Left lobe of liver (tissue), 2 donors: ENCODE measurements around the gene DLX6. TPM values are rescaled to one million over a fixed set of nuclear protein-coding genes. Genes with fewer than 3 reads are reported as not detected.
A peak's percentile ranks its signal among the peaks of the same experiment; 100 is the strongest.

Source experiments
- ATAC-seq: fragments of 200-7000 bp; cut with Tn5 transposase; one replicate; pipeline ENCODE4 v1.9.1; 2020; ENCODE audit warnings: mild to moderate bottlenecking, moderate library complexity
- DNase-seq: peaks from one replicate; pipeline ENCODE4 v3.0.0-alpha.2; 2020; ENCODE audit warnings: low spot score
- total RNA-seq: library from RNA; stranded (reverse); gene quantifications from one replicate; pipeline ENCODE4 v1.2.1, GENCODE V29; 2021
- donor health status: DM: no; HTN: no; CAD: no; lungs with moderate emphysema.
- donor health status: DM: no; HTN: yes; CAD: no.

The DLX6 gene
- total RNA-seq, 1 donor from 2014 or later: not detected

DNA sequence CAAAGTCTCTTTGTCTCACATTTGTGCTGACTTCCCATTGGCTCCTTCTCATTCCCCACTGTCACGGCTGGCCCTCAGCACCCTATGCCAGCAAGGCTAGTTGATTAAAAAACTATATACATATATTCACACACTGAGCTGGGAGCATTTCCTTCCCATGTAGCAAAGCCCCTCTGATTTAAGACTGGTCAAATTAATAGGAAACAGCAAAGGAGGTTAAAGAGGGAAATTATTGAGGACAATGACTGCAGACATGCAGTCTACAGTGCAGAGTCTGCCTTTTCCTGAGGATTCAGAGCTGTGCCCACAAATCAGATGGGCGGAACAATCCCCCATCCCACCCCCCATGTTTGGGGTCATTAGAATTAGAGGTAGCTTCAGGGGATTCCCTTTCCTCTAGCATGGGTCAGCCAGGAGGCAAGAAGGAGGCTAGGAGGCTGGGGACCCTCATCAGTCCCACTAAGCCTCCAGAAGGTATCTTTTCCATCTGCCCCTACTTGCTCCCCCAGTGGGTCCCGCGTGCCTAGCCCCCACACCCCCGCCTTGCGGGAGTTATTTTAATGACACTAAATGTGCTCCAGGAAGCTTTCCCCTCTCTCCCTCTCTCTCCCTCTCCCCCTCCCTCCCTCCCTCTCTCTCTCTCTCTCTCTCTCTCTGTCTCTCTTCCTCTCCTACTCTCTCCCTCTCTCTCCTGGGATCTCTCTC lies 9.8 kb upstream of the DLX6 start:
- no peak for ATAC-seq
- no peak for DNase-seq

DNA sequence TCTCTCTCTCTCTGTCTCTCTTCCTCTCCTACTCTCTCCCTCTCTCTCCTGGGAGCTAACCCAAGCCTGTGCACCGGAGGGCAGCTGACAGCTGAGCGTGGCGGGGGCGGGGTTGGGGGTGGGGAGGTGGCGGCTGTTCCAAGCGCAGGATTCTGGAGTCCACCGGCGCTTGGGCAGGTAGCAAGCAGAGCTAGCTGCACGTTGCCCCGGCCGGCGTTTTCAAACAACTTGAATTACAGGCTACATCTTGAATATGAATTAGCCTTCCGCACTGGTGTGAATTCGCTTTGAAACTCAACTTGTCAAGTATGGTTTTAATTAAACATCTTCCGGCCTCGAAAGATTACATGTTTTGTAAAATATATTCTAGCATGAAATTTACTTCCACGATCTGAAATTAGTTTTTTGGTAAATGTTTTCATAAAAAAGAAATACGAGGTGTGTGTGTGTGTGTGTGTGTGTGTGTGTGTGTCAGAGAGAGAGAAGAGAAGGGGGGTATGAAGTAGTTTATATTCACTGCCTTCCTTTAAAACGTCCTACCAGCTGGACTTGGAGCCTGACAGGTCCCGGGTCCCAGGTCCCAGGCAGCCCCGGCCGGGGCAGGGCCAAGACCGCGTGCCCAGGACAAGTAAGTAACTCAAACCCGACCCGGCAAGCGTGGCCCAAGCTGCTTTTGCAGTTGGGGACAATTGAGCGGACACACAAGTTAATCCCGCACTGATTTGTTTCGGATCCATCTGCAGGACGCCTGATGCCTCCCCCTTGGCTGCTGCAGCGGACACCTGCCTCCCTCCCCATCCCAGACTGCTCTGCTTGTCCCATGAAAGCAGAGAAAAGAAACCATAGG lies 9.0 kb upstream of the DLX6 start:
- no peak for DNase-seq
- ATAC-seq: no peak

DNA sequence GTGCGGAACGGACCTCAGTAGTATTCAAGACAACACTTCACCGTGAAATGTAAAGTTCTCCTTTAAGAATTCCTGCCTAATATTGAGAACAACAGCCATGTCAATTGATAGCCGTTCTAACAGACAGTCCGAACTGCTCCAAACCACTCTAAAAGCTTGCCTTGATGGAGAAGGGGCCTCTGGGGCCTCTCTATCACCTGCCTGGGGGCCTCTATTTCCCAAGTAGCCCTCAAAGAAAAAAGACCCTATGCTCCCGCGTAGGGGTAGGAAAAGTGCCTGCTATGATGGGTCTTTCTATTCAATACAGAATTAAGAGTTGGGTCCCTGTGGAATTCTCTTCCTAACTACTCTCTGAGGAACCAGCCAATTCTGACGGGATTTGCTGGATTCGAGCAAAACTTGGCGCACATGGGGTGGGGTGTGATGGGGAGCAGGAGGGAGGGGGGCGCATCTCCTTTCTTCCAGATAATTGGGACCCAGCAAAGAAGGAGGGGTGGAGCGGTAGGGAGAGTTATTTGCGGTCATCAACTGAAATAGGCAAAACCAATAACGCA lies 8.3 kb upstream of the DLX6 start:
- no peak for ATAC-seq
- DNase-seq: no peak

DNA sequence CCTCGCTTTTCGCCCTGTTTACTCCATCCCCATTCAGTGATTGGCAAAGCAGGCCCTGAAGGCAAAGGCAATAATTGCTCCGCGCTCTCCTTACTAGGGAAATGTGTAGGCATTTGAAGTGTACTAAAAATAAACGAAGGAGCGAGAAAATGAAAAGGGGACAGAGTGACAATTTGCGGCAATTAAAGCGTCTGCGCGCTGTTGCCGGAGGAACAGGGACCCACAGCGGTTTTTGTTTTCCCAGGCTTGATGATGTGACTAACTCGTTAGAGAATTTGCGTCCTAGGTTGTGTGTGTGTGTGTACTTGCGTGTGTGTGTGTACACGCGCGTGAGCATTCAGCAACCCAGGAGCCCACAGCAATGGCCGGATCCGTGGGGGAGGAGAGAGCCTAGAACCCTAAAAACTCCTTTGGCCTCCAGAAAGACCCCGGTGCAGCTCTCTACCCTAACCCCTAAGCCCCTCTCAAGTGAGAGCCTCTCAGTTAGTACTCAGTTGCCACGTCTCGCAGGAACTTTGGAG lies 7.8 kb upstream of the DLX6 start:
- no peak for DNase-seq
- no peak for ATAC-seq

DNA sequence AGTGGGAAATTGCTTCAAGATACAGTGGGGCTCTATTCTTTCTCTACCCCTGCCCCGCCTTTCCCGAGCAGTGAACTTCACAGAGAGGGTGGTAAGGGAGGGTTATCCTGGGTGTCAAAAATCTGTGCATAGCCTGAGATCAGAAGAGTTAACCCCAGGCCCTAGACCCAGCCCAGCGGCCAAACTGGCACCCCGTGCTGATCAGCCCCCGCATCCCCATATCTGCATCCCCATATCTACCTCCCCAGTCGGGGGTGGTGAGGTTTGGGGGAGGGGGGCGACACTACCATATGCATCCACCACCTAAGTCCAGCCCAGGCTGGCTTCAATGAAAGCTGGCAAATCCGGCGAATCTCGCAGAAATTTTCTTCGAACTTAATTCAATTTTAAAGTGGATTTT lies 7.0 kb upstream of the DLX6 start:
- DNase-seq: no peak
- no peak for ATAC-seq

DNA sequence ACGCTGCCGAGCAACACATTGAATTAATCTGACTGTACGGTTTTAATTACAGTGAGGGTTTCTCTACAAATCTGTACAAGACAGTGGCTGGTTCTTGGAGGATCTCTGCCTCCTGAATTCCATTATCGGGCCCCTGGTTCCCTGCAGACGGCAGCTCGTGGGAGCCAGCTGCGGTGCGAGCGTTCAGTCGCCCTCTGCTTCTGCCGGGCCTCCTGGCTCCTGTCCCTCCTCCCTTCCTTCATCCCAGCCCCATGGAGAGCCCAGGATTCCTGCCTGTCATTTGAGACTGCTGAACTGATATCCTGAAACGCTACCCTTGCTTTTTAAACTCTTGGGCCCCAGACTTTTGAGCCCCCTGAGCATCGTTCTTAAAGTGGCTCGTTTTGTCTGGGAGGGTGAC lies 6.6 kb upstream of the DLX6 start:
- DNase-seq: no peak
- ATAC-seq: no peak

DNA sequence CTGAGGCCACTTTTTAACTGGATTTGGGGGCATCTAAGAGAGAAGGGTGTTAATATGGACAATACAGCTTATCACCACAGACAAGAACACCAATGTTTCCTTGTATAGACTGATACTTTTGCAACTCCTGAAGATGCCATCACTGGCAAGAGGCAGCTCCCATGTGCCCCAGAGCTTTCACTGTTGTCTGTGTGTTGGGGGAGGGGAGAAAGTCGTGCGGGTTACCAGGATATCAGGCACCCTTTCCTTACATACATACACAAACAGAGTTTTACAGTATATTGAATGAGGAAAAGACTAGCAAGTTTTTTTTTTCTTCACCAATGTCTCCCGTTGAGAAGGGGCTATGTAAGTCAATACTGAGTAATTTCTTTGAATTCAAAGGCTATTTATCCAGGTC lies 4.1 kb upstream of the DLX6 start:
- ATAC-seq (no peak), DNase-seq (no peak)

DNA sequence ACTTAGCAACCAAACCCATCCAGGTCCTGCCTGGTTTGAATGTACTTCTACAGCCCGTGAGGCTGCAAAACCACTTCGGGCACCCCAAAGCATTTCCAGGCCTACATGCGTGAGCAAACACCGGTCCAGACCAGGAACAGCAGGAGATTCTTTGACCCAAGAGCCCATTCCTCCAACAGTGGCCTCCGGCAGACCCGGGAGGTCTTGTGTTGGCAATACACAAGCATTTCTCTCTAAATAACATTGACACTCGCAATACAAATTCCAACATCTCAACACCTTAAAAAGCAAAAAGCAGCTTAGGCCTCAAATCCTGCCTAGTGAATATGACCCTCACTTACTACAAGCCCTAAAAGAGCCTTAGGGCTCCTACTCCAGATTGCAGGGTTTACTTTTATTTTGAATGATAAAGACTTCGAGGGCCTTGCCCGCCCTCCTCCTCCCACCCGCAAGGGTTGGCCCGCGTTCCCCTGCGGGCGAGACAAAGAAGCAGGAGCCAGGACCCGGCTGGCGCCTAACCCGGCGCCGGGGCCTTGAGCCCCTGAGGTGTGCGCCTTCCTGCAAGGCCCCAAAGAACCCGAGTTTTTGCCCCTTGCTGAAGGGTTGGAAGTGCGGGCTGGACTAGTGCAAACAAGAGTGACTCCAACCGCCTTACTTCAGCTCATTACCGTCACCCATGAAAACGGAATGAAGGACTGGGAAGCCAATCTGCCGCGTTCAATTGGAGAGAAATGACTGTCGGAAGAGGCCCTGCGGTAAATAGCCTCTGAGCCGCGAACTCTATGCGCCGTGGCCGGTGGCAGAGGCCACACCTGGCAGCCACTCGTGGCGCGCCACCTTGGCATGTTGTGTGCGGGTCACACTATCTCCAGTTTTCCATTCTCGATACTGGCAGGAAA lies 3.4 kb upstream of the DLX6 start:
- no peak for DNase-seq

DNA sequence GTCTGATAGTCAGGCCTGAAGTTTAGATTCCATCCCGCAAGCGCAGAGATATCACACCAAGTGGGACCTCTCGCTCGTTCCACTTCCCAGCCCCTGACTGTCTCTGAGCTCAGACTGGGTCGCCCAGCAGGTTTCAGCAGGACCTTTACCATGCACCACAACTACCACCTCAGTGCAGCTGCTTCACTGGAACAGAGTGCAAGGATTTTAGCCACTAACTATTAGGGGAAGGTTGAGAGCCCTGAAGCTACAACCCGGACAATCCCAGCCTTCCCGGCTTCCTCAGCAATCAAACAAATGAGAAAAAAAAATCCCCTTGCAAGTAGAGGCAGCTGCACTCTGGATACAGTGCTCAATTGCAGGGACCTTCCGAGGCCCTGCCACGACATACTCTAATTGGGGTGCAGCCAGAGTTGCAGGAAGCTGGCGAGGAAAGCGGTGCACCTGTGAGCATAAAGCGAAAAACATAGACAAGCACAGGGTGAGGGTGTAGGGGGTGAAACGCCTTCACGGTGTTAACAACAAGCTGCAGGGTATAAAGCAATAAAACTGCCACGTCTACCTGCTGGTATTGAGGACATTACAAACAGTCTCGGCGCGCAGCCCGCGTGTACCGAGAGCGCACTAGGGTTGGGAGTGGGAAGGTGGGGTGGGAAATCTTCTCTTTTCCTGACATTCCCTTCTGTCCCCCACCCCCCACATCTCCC lies 2.6 kb upstream of the DLX6 start:
- DNase-seq: no peak
- no peak for ATAC-seq

More for the DNA sequence above, 3.4 kb upstream of the DLX6 start:
- ATAC-seq: no peak

DNA sequence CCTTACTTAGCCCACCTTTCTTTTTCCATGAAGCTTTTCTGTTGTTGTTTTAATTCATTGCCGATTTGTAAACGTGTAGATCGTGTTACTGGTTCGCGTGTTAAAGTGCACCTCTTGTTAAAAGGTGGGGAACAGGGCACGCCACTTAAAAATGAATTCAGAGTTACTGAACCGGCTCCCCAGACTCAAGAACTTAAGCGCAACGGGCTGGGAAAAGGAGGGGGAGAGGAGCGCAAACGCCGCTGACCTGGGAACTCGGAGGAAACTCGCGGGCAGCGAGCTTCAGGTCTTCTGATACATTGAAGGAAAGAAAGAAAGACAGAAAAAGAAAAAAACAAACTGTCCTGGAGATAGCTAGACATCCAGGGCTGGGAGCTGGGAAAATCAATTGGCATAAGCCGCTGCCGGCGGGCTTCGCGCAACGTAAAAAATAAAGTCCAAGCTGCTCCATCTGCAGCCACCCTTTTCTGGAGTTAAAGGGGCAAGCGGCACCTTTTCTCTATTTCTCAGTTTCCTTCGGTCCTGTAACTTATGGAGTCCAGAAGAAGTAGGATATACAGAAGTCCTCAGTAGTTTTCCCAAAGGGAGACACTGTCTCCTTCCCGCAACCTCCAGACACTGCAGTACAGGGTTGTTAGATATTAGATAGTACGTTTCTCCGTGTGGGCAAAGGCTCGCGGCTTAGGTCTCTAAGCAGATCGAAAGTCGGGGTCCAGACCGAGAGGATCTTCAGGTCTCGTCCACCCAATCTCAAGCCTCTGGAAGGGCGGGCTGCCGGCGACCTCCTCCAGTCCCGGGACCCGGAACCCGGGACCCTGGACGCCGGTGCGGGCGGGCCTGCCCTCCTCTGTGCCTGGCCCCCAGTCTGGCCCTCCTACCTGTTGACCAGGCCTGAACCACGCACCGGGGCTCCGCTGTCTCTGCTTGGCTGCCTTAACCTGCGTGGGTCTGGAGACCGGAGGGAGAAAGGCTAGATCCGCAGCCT lies 1.8 kb upstream of the DLX6 start:
- ATAC-seq: no peak
- no peak for DNase-seq

DNA sequence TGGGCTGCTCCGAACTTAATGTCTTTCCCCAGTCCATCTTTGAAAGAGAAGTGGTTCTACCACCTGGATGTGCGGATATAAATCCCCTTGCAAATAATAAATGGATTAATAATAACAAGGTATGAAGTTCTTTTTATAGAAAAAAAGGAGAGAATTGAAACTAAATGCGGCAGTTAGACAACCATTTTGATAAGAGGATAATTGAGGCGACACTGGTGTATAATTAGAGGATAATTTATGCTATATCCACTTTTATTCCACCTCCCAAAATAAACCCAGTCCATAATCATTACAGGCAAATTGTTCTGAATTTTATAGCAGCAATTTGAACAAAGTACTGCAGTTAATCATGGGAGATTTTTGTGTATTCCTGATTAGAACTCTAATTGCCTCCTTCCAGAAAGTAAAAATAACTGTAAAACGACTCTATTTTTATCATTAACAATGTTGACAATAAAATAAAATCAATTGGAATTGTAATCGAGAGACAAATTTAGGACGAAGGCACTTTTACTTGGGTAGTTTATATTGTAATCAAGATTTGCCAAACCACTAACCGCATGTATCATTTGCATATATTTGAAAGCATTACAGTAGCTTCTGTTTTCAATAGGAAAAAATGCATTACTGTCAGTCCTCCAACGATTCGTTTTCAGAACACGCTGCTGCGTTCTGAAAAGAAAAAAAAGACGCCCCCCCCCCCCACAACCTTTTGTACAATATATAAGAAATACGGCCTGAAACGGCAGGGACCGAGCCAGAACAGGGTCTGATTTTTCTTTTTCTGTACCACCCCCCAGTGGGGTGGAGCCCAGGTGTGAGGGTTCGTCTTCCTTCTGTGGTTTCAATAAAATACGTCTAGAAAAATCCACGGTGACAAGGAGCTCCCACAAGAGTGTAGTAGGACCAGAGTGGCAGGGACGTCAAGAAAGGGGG lies 838 bp upstream of the DLX6 start:
- ATAC-seq (no peak), DNase-seq (no peak)

DNA sequence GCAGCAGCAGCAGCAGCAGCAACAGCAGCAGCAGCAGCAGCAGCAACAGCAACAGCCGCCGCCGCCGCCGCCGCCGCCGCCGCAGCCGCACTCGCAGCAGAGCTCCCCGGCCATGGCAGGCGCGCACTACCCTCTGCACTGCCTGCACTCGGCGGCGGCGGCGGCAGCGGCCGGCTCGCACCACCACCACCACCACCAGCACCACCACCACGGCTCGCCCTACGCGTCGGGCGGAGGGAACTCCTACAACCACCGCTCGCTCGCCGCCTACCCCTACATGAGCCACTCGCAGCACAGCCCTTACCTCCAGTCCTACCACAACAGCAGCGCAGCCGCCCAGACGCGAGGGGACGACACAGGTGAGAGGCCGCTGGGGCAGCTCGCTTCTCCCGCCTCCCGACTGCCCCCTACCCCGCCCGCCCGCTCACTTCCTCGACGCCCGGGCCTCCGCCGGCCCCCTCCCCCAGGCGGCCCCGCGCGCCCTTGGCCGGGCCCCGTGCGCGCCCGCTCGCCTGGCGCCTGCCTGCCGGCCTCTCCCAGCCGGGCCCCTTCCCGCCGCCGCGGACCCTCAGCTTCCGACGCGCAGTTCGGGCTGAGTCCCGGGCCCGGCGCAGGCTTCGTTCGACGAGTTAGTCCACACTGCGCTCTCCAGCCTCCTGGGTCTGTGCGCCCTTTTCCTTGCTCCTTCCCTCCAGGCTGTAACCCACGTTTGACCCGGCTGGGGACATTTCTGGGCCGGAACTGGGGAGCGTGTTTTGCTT lies 882 bp downstream of the DLX6 start:
- DNase-seq (no peak), ATAC-seq (peak; percentile 91)

DNA sequence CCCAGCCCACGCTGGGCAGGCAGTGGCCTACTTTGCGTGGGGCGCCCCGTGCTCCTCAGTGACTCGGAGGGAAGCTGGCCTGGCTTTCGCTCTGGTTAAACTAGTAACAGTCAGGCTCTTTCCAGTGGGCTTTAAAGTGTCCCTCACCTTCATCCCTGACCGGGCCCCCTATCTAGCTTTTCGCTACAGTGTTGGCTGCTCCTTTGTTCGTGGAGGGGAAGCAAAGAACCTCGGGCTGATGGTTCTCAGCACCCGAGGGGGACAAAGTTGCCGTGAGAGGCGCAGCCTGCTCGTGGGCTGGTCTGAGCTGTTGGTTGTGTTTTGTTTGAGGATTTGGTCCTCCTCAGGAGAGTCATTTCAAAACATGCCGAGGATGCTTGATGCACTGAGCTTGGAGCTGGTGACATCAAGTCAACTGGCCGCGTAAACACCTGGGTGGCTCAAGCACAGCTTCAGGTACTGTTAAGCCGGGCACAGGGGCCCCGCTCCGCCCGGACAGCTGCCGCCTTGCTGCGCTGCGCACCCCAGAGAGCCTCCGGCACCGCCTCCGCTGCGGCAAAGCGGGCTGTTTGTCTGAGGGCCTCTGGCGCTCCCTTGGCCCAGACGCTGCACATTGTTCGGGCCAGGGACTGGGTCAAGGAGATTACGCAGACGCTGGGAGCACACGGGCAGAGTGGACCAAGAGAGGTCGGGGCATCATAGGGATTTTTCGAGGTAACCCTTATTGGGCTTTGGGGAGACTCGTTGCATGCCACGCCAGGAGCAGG lies 1.6 kb downstream of the DLX6 start:
- ATAC-seq: no peak
- DNase-seq: no peak

DNA sequence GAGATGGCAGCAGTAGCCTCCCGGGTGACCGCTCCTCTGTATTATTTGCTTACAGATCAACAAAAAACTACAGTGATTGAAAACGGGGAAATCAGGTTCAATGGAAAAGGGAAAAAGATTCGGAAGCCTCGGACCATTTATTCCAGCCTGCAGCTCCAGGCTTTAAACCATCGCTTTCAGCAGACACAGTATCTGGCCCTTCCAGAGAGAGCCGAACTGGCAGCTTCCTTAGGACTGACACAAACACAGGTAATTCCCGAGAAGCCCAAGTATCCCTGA lies 2.2 kb downstream of the DLX6 start:
- DNase-seq (no peak), ATAC-seq (no peak)

DNA sequence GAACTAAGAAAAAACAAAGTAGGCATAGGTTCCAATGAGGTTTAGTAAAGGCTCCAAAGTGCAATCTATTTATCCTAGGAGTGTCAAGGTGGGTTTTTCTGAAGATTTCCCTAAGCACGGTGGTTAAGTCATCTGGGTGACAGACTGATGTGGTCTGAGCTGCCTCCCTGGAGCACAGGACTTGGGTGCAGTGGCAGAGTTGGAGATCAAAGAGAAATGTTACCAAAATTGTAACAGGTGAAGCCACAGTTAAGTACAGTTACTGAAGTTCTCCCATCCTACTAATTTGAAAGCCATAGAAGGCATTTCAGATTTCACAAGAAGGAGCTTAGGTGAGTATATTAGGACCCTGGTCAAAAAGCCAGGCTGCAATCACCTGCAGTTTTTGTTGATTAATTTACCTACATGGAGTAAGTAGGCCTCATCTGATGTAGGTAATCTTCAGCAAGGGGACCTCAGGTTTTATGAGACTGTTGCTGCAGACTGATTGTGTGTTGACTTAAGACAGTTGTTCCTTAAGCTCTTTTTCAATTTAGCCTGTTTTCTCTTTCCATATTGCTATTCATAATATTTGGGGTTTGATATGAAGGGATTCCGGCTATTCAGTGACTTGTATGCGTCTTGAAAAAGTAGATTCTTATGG lies 3.0 kb downstream of the DLX6 start:
- DNase-seq: no peak
- no peak for ATAC-seq
